T-helper 1 cell (primary cell): ENCODE measurements around the gene CREB3L2.
"Not testable (repeated sequence)": the region's sequence is repeated elsewhere in the genome, so short reads cannot be mapped to it uniquely, and the experiment has no call there.

Experiments
- DNase-seq, 5 donors: peaks; one replicate each; pipeline ENCODE4 v3.0.0-alpha.2; 2012 to 2020
- total RNA-seq, 4 donors: gene quantifications; one replicate each; lab custom pipeline; 2026; lab: John Stamatoyannopoulos, UW

CREB3L2 gene, protein sequence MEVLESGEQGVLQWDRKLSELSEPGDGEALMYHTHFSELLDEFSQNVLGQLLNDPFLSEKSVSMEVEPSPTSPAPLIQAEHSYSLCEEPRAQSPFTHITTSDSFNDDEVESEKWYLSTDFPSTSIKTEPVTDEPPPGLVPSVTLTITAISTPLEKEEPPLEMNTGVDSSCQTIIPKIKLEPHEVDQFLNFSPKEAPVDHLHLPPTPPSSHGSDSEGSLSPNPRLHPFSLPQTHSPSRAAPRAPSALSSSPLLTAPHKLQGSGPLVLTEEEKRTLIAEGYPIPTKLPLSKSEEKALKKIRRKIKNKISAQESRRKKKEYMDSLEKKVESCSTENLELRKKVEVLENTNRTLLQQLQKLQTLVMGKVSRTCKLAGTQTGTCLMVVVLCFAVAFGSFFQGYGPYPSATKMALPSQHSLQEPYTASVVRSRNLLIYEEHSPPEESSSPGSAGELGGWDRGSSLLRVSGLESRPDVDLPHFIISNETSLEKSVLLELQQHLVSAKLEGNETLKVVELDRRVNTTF
- total RNA-seq: 24.7 to 57.6 (median 38.6) reads per million in 4 donors

- DNase-seq: peak; percentile 43 to 73 (median 58)
These were observed at the start of gene CREB3L2 for GRCh38 chr7:138001529-138002095. Gene CREB3L2, minus strand, starts transcription at chr7:138002086. Its CDS starts 381 bp downstream, at chr7:138001705.

DNA sequence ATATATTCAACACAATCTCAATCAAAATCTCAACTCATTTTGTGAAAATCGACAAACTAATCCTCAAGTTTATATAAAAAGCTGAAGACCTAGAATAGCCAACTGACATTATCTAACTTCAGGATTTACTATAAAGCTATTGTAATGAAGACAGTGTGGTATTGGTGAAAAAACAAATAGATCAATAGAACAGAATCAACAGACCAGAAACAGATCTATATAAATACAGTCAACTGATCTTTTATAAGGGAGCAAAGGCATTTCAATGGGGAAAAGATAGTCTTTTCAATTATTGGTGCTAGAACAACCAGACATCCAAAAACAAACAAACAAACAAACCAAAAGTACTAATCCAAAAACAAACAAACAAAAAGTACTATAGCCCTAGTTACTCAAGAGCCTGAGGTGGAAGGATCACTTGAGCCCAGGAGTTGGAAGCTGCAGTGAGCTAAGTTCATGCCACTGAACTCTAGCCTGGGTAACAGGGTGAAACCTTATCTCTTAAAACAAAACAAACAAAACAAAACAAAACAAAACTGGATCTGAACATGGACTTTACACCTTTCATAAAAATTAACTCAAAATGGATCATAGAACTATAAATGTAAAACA is 47.7 kb upstream of the CREB3L2 start:
- DNase-seq: no peak

DNA sequence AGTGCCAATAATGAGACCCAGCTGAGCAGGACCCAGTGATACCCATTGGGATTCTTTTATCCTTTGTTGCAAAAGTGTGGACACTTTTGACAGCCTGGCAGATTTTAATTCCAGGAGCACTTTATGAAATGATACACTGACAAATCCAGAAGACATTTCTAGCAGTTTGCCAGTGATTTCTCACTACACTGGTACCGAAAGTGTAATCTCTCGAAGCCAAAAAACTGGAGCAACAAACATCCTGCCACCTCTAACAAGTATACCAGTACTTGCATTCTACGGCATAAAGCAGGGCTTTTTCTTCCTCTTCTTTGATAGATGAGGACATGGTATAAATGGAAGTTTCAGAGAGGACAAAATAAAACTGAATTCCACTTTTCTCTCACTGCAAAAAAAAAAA is 46.0 kb upstream of the CREB3L2 start:
- DNase-seq: no peak

DNA sequence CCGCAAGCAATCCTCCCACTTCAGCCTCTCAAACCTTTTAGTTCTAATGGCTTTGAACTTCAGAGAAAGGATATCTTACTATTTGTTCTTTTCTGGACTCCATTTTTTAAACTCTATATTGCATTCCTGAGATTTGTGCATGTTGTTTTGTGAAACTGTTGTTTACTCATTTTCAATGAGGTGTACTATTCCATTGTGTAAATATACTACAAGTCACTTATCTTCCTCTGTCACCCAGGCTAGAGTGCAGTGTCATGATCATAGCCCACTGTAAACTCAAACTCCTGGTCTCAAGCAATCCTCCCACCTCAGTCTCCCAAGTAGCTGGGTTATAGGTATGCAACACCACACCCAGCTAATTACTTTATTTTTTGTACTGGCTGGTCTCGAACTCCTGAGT is 43.0 kb upstream of the CREB3L2 start:
- no peak for DNase-seq

DNA sequence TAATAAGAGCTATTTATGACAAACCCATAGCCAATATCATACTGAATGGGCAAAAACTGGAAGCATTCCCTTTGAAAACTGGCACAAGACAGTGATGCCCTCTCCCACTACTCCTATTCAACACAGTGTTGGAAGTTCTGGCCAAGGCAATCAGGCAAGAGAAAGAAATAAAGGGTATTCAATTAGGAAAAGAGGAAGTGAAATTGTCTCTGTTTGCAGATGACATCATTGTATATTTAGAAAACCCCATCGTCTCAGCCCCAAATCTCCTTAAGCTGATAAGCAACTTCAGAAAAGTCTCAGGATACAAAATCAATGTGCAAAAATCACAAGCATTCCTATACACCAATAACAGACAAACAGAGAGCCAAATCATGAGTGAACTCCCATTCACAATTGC is 38.2 kb upstream of the CREB3L2 start:
- not testable (repeated sequence) for DNase-seq

GRCh38 chr7:138036135-138036534 is 34.2 kb upstream of the CREB3L2 start:
- DNase-seq: no peak

DNA sequence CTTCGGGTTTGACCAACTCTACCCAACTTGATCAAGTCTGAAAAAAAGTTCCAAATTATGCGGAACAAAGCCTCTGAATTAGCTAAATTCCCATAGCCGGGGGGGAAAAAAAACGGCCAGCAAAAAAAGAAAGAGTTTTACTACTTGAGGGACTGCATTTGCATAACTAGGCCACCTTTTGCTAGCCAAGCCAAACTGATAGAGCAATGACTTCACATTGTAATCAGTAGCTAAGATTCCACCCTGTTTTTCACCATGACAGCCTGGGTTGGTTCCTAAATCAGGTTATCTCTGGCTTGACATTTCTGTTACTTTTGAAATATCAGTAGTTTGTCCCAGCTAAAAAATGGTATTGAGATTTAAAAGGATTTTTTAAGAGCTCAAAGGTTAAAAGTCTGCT is 31.4 kb upstream of the CREB3L2 start:
- DNase-seq: no peak

DNA sequence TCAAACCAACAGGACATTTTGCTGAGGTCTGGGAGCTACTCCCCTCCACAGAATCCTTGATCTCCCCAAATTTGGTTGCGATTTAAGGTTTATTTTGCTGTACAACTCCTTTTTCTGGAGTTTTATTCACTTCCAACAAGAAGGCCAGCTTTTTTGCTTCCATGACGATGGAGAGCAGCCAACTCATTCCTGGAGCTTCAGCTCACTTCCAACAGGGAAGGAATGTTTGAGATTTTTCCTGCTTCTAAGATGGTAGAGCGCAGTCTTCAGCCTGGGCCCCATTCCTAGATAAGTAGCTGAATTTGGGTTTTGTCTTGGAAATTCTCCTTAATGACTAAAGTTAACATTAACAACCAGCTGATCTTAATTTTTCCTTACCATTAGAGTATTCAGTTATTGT is 30.9 kb upstream of the CREB3L2 start:
- no peak for DNase-seq

- DNase-seq: no peak
These were observed 30.3 kb upstream of the CREB3L2 start for GRCh38 chr7:138032186-138032585.

DNA sequence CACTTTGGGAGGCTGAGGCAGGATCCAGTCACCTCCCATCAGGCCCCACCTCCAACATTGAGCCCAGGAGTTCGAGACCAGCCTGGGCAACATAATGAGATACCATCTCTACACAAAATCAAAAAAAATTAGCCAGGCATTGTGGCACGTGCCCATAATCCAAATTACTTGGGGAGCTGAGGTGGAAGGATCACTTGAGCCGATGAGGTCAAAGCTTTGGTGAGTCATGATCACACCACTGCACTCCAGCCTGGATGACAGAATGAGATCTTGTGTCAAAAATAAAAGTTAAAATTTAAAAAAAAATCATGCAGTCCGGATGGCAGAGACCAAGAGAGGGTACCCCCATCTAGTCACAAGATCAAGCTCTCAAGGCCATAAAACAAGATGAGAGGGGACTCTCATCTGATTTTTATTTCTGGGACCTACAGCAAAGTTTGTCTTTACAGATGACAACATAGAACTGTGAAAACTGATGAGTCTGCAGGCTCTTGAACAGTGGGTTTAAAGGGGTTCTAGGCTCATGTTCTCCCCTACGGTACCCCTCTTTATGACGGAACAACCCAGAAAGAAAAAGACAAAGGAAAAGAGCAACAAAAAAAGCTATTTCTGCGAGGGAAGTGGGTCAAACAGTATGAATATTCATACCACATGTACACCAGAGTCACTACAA is 28.9 kb upstream of the CREB3L2 start:
- no peak for DNase-seq

DNA sequence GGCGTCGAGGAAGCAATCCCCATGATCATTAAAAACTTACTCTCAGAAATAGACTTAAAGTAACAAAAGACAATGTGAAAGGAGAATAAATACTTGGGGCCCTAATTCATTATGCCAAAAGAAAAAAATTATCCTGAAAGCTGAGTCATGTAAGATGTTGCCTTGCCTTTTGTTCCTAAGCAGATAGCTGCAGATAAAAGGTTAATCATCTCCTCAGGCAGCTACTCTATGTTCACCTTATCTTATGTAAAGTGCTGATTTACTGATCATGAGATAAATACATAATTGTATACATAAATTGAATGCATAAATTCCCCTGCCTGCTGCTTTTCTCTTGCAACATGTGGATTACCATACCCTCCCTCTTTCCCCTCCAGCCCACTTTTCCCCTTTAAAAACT is 28.1 kb upstream of the CREB3L2 start:
- DNase-seq: no peak

DNA sequence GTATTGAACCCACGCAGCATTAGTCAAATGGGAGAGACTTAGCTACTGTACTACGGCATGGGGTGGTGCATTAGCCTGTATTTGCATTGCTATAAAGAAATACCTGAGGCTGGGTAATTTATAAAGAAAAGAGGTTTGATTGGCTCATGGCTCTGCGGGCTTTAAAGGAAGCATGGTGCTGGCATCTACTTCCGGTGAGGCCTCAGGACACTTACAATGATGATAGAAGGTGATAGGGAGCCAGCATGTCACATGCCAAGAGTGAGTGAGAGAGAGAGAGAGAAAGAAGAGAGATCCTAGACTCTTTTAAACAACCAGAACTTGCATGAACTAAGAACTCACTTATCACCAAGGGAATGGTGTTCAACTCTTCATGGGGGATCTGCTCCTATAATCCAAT is 27.2 kb upstream of the CREB3L2 start:
- no peak for DNase-seq

DNA sequence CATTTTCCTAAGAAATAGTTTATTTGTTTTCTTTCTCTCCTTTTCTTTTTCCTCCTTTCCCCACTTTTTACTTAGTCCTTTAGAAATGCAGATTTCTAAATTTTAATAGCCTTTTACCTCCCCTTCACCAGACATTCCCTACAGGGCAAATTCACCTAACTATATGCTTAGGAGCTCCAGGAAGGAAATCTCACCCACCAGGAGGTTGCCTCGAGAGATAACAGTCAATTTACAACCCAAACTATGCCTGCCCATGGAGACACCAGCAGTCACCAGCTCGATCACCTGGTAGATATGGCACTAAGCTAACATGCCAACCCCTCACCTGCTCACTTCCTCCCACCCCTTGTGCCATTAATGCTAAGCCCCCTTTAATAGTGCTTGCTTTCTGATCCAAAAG is 25.2 kb upstream of the CREB3L2 start:
- DNase-seq: no peak

DNA sequence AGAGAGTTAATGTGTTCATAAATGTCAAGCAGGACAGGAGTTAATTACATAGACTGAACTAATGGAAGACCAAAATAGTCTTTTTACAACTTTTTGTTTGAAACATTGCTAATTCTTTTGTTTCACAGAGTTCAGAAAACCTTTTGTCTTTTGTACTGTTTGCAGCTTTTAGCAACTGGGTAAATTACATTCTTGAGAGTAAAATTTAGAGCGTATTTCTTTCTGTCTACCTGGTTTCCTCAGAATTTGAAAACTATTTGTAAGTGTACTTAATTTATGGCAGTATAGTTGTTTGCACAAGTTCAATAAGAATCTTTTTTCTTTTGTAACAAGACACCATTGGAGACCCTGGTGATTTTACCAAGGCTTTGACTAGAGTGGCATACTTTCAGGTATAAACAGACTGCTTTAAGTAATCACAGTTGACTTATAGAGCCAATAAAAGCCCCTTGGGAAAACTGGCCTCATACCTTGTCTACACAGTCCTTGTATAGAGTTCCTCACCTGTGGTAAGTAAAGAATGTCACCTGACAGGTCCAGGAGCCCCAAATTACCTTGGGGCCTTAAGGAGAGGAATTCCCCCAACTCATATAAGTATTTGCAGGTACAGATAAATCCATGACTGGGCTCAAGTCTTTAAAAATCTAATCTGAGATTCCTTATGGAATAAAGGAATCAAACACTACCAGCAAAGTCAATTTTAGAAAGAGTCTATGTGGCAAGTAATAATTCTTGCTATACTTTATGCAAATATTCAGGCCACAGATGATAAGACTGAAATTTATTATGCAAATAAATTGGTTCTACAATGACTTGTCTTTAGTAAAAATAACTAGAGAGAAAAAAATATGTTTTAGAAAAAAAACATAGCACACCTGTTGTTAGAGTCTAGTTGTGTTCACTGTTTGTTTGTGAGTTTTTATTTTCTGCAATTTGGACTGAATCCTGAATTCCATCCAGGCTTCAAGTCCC is 23.6 kb upstream of the CREB3L2 start:
- no peak for DNase-seq

- no peak for DNase-seq
These were observed 22.9 kb upstream of the CREB3L2 start for GRCh38 chr7:138024765-138025164.

- no peak for DNase-seq
These were observed 22.4 kb upstream of the CREB3L2 start for GRCh38 chr7:138024343-138024691.

DNA sequence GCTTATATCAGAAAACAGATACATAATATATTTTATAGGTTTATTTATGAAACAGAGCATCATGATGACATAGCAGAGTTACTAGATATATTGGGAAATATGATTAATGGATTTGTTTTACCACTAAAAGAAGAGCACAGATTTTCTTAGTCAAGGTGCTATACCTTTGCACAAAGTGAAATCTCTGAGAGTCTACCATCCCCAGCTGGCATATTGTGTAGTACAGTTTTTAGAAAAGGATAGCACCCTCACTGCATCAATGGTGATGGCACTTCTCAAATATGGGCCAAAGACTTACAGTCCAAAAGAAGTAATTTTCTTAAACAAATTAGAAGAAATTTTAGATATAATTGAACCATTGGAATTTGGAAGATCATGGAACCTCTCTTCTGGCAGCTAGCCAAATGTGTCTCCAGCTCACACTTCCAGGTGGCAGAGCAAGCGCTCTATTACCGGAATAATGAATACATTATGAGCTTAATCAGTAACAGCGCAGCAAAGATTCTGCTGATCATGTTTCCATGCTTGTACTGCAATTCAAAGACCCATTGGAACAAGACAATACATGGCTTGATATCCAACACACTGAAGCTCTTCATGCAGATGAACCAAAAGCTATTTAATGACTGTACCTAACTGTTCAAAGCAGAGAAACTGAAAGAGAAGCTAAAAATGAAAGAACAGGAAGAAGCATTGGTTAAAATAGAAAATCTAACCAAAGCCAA is 21.9 kb upstream of the CREB3L2 start:
- peak in 1 of 5 donors; percentile 32 for DNase-seq

DNA sequence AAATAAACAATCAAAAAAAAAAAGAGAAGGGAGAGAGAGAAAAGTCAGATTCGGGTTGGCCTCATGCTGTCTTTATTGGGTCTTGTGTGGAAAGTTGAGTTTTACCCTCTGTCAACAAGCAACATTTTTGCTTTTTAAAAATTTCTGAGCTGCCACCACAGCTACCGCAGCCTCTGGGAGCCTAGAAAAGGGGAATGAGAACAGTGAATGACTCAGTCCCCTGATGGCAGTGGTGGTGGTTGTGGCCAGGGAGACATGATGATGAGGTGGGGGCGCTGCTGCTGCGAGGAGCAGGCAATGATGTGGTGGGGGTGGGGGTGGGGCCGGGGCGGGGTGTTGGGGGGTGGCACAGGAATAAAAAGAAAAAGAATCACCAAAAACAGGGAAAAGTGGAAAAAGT is 20.0 kb upstream of the CREB3L2 start:
- no peak for DNase-seq

DNA sequence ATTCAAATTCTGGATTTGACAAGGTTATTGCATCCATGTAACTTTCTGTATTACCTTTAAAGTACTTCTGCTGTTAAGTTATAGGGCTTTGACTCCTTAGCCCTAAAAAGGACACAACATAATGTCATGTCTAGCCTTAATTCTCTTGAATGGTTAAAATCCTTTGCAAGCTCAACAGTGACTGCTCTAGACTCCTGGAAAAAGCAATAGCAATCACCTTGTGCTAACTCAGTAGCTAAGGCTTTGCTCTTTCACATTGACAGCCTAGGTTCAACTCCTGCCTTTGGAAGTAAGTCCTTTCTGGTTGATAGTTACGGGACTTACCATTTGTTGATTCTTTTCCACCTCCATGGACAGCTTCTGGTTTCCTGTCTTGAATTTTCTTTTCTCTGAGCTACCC is 16.1 kb upstream of the CREB3L2 start:
- no peak for DNase-seq

GRCh38 chr7:138015096-138015495 is 13.2 kb upstream of the CREB3L2 start:
- DNase-seq: no peak

DNA sequence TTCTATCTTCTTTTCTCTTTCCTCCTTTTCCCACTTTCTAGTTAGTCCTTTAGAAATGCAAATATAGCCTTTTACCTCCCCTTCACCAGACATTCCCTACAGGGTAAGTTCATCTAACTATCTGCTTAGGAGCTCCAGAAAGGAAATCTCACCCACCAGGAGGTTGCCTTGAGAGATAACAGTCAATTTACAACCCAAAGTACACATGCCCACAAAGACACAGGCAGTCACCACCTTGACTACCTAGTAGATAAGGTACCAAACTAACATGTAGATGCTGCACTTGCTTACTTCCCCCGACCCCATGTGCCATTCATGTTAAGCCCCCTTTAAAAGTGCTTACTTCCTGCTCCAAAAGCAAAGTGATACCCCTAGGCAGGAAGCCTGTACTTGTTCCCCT is 12.8 kb upstream of the CREB3L2 start:
- DNase-seq: no peak
